HEK293T (cell line): ENCODE results near the gene CTSZ.

Experiments used
- CTCF ChIA-PET: fragments of 350-600 bp; formaldehyde crosslinking; extraction: SDS; loops from one replicate; lab custom pipeline; 2021; ENCODE audit warnings: antibody characterized with exemption, inconsistent platforms; lab: Yijun Ruan, JAX
- POLR2A ChIA-PET: fragments of 350-600 bp; formaldehyde crosslinking; extraction: SDS; loops from one replicate; lab custom pipeline; 2020; ENCODE audit warnings: antibody characterized with exemption, inconsistent platforms; lab: Yijun Ruan, JAX
- DNase-seq: peaks from one replicate; pipeline ENCODE4 v3.0.0; 2012; ENCODE audit warnings: mixed read lengths; ENCODE audit errors: extremely low spot score
- ARNT ChIP-seq: fragments of 450-650 bp; IDR thresholded peaks from 2 replicates; pipeline ENCODE4 v1.6.1; 2017; ENCODE audit warnings: mild to moderate bottlenecking
- BHLHE40 ChIP-seq: fragments of 450-650 bp; IDR thresholded peaks from 2 replicates; pipeline ENCODE4 v1.6.1; 2016; ENCODE audit warnings: mild to moderate bottlenecking, moderate library complexity, borderline replicate concordance
- CTBP1 ChIP-seq: fragments of 450-650 bp; IDR thresholded peaks from 2 replicates; pipeline ENCODE4 v1.6.1; 2016; ENCODE audit warnings: borderline replicate concordance
- ELF4 ChIP-seq: fragments of 450-650 bp; IDR thresholded peaks from 2 replicates; pipeline ENCODE4 v1.6.1; 2017; ENCODE audit warnings: antibody characterized with exemption
- FOXA1 ChIP-seq: fragments of 450-650 bp; IDR thresholded peaks from 2 replicates; pipeline ENCODE4 v1.6.1; 2016; ENCODE audit warnings: mild to moderate bottlenecking
- FOXK2 ChIP-seq: fragments of 450-650 bp; IDR thresholded peaks from 2 replicates; pipeline ENCODE4 v1.6.1; 2016; ENCODE audit warnings: mild to moderate bottlenecking
- FOXM1 ChIP-seq: fragments of 450-650 bp; IDR thresholded peaks from 2 replicates; pipeline ENCODE4 v1.6.1; 2017; ENCODE audit warnings: mild to moderate bottlenecking, borderline replicate concordance
- HDGF ChIP-seq: fragments of 450-650 bp; IDR thresholded peaks from 2 replicates; pipeline ENCODE4 v1.6.1; 2017; ENCODE audit warnings: antibody characterized with exemption, borderline replicate concordance
- L3MBTL2 ChIP-seq: fragments of 450-650 bp; conservative IDR thresholded peaks from 2 replicates; pipeline ENCODE4 v1.6.1; 2016; ENCODE audit warnings: mild to moderate bottlenecking
- LEF1 ChIP-seq: fragments of 450-650 bp; IDR thresholded peaks from 2 replicates; pipeline ENCODE4 v1.6.1; 2017; ENCODE audit warnings: mild to moderate bottlenecking, borderline replicate concordance
- NFRKB ChIP-seq: fragments of 450-650 bp; IDR thresholded peaks from 2 replicates; pipeline ENCODE4 v1.6.1; 2016; ENCODE audit warnings: mild to moderate bottlenecking, moderate library complexity
- PKNOX1 ChIP-seq: fragments of 450-650 bp; IDR thresholded peaks from 2 replicates; pipeline ENCODE4 v1.6.1; 2016
- SP1 ChIP-seq: fragments of 450-650 bp; IDR thresholded peaks from 2 replicates; pipeline ENCODE4 v1.6.1; 2017
- SUZ12 ChIP-seq: fragments of 450-650 bp; IDR thresholded peaks from 2 replicates; pipeline ENCODE4 v1.6.1; 2016; ENCODE audit warnings: mild to moderate bottlenecking
- TARDBP ChIP-seq: fragments of 450-650 bp; IDR thresholded peaks from 2 replicates; pipeline ENCODE4 v1.6.1; 2016
- ZNF384 ChIP-seq: fragments of 450-650 bp; IDR thresholded peaks from 2 replicates; pipeline ENCODE4 v1.6.1; 2016

Gene CTSZ

GRCh38 chr20:59018817-59019216 is 11.8 kb upstream of the CTSZ start:
- no peak for DNase-seq
- no peak for TF ChIP-seq SP1
- no peak for TF ChIP-seq CTBP1
- no peak for TF ChIP-seq PKNOX1
- no peak for TF ChIP-seq SUZ12
- no peak for TF ChIP-seq TARDBP
- no peak for TF ChIP-seq L3MBTL2
- CTCF ChIA-PET, result no interaction called here
- POLR2A ChIA-PET, result no interaction called here

- POLR2A ChIA-PET, result interaction anchor here (2.0 kb wide), 1 partner anchor 15 kb away, joined by 8 read pairs; the partner anchor contains the start of gene ATP5F1E
- TF ChIP-seq ARNT (no peak), TARDBP (no peak), ZNF384 (no peak), NFRKB (no peak), ELF4 (no peak), LEF1 (no peak), FOXM1 (no peak), L3MBTL2 (no peak), FOXA1 (no peak), SP1 (no peak), BHLHE40 (no peak), FOXK2 (no peak), CTBP1 (no peak), PKNOX1 (no peak), SUZ12 (no peak), HDGF (no peak)
- CTCF ChIA-PET, result no interaction called here
- DNase-seq, result no peak
These were observed 10.6 kb upstream of the CTSZ start for GRCh38 chr20:59017493-59018231.

- POLR2A ChIA-PET, result interaction anchor here (2.0 kb wide), 1 partner anchor 15 kb away, joined by 8 read pairs; the partner anchor contains the start of gene ATP5F1E
- no peak for DNase-seq
- CTCF ChIA-PET, result no interaction called here
- TF ChIP-seq ELF4, result no peak
- TF ChIP-seq L3MBTL2, result no peak
- no peak for TF ChIP-seq HDGF
- TF ChIP-seq FOXM1, result no peak
- TF ChIP-seq SUZ12, result no peak
- no peak for TF ChIP-seq LEF1
- TF ChIP-seq ARNT, result no peak
- no peak for TF ChIP-seq SP1
- no peak for TF ChIP-seq BHLHE40
- TF ChIP-seq NFRKB, result no peak
These were observed 9.9 kb upstream of the CTSZ start for GRCh38 chr20:59016795-59017492.

GRCh38 chr20:59015812-59016711 is 9.0 kb upstream of the CTSZ start:
- no peak for TF ChIP-seq PKNOX1
- no peak for TF ChIP-seq HDGF
- no peak for TF ChIP-seq ZNF384
- no peak for TF ChIP-seq TARDBP
- no peak for TF ChIP-seq SUZ12
- POLR2A ChIA-PET, result interaction anchor here (0.6 to 2.0 kb wide), 2 partner anchors 16 to 1041 kb away, joined by 3 to 8 read pairs; partner anchors contain the start of gene ATP5F1E
- no peak for DNase-seq
- CTCF ChIA-PET, result no interaction called here

GRCh38 chr20:59015411-59015810 is 8.4 kb upstream of the CTSZ start:
- POLR2A ChIA-PET, result interaction anchor here (0.6 kb wide), 1 partner anchor 1042 kb away, joined by 3 read pairs; no protein-coding TSS in a partner anchor
- no peak for DNase-seq
- CTCF ChIA-PET, result no interaction called here
- no peak for TF ChIP-seq NFRKB
- TF ChIP-seq LEF1, result no peak
- no peak for TF ChIP-seq SP1
- no peak for TF ChIP-seq SUZ12
- TF ChIP-seq HDGF, result no peak
